ENCODE results near the gene CDH23.
"Not testable (repeated sequence)": the region's sequence is repeated elsewhere in the genome, so short reads cannot be mapped to it uniquely, and the experiment has no call there.

CDH23 gene

DNA sequence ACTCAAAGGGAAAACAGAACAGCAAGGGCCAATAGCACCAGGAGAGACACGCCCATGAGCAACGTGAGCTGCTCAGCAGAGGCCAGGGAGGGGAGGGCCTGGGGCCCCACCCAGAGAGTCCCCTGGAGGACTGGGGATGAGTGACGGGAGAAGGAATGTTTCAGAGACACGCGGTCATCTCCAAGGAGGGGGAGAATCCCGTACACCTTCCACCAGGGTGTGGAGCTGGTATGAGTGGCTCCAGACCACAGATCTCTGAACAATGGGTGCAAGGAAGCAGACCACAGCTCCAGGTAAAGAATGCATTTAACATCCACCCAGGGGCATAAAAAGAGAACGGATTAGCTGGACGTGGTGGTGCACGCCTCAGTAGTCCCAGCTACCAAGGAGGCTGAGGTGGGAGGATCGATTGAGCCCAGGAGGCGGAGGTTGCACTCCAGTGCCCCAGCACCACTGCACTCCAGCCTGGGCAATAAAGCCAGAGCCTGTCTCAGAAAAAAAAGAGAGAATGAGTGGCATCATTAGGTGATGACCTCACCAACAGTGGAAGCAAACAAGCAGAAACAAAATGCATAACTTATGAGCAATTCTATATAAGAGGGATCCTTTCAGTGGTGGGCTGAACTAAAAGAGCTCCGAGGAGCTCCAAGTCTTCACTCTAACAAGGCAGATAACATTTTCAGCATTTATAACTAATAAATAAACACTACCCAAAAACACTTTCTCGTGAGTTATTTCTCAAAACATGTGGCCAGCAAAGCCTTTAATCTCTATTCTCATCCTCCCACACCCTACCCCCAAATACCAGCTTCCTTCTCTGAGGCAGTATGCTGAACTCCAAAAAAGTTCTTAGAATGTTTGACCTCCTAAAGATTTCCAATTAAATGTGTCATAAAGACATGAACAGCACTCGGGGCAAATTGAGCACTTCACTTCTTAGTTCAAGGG is 441.8 kb downstream of the CDH23 start:
- DNase-seq (ENCODE audit: low read depth) = no peak

DNA sequence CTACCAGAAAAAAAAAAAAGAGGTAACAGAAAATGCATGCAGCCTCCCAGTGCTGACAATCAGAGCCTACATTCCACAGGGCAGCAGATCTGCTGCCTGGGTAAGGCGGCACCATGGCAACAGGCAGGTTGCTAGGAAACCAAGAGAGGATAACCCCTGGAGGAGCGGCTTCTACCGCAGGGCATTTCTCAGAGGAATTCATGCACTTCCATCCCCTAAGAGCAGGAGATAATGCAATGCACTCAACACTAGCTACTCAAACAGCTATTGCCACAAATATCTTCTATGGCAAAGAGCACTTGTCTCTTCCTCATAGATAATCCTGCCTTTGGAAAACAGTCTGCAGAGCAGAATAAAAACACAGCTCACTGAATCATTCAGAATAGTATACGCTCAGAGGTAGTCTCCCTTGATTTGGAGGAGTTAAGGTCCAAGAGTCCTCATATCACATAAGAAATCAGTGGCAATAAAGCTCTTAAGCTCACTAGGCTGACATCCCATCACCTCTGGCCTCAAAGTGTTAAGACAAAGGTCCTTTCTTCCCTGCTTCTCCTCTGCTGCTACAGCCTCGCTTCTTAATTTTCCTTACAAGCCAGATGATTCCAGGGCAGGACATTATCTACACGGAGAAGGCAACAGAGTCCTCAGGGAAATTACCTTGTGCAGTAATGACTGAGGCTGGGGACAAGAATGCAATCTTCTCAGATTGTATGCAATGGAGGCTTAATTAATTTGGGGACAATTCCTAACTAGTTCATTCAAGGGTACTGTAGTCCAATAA is 443.6 kb downstream of the CDH23 start:
- no peak for DNase-seq (ENCODE audit: low read depth)

DNA sequence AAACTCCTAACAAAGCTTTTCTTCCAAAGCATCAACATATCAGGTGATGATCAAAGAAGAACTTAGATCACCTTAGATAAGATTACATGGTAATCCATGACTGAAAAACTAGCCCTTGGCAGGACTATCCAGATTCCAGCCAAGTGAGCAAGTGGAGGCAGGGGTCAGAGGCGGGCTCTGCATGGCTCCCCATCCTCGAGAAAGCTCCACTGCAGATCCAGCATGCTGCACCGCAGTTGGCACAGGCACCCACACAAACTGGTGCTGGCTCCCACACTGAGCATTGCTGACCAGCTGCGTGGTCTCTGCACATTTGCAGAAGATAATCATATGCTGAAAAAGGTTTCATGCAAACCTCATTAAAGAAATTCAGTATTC is 444.2 kb downstream of the CDH23 start:
- DNase-seq (ENCODE audit: low read depth) = no peak

DNA sequence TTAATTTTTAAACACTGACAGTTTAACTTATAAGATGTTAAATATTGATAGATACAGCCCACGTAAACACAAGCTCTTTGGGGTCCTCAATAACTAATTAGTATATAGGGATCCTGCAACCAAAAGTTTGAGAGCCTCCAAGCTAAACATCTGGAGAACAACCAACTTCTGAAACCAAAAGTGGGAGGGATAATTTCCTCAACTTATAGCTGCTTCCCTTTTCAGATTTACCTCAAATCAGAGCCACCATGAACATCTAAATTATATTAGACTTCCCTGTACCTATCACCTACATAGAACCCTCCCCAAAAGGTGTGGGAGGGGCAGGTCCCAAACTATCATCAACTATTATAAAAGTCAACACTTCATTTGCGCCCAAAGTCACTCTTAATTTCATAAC is 445.7 kb downstream of the CDH23 start:
- DNase-seq (ENCODE audit: low read depth) = no peak

DNA sequence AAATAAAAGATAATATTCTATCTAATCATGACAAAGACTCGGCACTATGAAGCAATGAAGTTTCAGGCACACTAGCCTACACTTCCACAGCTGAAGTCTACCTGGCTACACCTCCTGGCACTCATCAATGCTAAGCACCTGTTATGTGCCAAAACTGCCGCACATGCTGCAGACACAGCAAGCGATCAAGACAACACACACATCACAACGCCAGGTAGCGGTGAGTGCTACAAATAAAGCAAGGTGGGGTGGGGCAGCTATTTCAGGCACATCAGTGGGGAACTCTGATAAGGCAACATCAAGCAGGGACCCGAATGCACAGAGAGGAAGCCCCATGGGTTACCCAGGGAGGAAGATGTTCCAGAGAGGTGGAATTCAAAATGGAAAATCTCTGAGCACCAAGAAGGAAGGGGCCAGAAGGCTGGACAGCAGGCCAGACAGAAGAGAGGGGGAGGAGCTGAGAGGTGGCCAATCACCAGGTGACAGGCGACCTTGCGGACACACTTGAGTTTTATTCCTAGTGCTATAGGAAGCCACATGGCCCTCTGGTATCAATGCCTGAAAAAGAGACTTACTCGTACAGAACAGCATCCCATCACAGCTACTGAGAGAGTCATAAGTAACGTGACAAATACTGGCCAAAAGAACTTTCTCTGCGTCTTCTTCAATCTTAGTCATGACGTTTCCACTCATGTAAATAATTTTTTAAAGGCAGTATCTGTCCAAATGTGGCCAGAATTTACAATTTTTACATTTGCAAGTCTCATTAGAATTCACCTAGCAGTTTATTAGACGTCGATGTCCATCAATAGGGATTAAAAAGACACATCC is 446.4 kb downstream of the CDH23 start:
- DNase-seq (ENCODE audit: low read depth) = no peak

DNA sequence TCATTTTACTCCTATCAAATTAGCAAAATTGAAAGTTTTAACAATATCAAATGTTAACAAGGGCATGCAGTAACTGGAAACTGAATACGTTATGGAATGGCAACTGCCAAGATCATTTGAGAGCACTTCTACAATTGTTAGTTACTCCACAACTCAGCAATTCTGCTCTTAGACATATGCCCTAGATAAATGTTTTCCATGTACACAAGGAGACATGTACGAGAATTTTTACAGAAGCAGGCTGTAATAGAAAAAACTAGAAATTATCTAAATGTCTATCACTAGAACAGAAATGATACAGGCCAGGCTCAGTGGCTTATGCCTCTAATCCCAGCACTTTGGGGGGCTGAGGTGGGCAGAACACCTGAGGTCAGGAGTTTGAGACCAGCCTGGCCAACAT is 447.4 kb downstream of the CDH23 start:
- no peak for DNase-seq (ENCODE audit: low read depth)

DNA sequence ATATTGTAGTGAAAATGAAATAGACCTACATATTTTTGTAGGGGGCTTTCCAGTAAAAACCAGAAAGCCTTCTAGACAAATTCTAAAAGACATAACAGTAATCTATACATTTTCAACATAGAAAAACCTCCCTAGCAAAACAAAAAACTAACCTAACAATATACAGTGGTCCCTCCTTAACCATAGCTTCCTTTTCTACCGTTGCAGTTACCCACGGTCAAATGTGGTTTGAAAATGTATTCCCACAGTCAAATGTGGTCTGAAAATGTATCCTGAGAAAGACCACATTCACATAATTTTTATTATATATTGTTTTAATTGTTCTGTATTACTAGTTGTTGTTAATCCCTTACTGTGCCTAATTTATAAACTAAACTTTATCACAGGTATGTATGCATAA is 448.0 kb downstream of the CDH23 start:
- DNase-seq (ENCODE audit: low read depth) = no peak

DNA sequence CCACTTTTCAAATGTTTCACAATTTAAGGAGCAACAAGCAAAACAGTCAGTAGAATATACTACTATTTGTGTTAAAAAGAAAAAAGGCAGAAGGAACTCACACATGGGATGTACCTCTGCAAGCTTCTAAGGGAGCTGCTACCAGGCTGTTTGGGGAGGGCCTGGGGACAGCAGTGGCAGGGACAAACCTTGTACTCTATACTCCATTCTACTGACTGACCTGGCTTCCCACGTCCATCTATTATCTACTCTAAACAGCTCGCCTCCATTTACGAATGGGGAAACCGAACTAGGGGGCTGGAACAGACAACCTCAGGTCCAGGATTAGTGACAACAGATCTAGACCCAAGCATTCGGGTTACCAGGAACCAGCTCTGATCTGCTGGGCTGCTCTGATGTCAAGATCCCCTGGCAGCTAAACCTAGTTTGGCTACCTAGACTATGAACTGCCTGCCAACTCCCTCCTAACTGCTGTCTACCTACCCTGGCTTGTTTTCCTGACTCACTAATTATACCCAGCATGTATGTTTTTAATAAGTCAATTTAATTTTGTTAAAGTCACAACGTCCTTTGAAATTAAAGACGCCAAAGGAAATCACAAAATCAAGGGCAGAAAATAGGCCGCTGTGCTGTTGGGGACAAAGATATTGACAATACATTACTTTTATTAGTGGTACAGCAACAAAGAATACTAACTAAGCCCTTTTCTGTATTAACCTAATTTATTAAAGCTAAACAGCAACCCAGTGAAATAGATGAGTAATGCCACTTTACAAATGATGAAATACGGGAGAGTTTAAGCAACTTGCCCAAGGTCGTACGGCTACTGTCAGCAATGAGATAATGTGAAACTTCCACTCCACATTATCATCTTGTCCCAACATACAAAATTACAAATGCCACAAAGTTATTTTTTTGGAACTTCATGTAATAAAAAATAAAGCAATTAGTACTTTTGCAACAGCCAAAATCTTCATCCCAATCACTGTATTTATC is 449.0 kb downstream of the CDH23 start:
- DNase-seq (ENCODE audit: low read depth) = no peak

DNA sequence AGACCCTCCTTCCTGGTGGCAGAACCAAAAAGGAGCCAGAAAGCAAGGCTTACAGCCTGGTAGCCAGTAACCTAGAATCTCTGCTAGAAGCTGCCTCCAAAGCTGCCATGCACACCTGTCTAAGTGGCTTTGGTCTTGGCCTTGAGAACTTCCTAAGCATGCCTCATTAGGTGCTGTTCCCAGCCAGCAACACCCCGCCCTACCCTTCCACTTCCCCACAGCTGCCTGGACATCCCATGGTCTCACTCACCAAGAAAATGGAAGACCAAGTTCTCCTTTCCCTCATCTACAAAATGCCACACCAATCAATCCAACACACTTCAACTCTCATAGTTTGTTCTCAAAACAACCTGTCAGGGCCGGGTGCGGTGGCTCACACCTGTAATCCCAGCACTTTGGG is 450.1 kb downstream of the CDH23 start:
- DNase-seq (ENCODE audit: low read depth) = no peak

DNA sequence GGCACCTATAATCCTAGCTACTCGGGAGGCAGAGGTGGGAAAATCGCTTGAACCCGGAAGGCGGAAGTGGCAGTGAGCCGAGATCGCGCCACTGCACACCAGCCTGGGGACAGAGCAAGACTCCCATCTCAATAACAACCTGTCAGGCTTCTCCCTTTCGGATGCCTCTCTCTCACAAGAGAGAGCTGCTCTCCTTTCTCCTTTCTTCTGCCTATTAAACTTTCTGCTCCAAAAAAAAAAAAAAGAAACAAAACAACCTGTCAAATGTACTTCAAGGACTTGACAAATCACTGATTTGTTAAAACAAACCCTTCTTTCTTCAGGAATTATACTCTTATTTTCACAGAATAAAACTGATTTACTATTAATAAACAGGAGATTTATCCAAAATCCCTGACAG is 450.7 kb downstream of the CDH23 start:
- DNase-seq (ENCODE audit: low read depth) = no peak

DNA sequence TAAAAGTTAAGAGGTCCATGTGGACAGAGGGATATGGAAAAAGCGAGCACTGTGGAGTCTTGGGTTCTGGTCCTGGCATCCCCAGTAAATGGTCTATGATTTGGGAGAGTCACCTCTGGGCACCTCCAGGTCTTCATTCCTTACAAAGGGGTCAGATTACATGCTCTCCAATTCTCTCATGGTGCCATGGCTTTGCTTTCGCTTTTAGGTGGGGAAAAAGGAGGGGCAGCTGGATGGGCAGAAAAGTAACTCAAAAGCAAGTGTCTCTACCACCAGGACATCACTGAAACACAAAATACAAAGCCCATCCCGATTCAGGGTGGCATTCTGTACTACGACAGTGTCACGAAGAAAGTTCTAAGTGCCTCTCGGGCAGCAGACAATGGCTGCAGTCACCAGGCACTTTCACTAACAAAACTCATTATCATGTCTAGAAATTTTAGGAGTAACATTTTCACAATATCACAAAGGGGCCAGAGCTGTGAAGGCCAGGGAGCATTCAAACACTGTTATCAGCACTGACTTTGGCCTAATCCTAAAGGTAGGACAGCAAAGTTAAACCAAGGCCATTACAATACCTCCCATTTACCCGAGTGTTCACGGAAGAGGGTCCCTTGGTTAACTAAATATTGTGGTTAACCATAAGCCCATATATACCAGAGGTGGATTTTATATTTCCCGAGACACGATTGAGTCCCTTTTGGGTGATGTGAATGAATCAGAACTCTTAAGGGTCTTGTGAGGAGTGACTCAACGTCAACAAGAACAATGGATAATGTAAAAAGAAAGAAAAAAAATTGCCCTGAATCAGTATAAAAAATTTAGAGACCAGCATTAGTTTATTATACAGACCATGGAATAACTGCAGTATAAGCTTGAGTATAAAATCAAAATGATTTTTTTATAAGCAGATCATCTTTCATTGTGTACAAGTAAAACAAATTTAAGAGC is 451.9 kb downstream of the CDH23 start:
- no peak for DNase-seq (ENCODE audit: low read depth)

DNA sequence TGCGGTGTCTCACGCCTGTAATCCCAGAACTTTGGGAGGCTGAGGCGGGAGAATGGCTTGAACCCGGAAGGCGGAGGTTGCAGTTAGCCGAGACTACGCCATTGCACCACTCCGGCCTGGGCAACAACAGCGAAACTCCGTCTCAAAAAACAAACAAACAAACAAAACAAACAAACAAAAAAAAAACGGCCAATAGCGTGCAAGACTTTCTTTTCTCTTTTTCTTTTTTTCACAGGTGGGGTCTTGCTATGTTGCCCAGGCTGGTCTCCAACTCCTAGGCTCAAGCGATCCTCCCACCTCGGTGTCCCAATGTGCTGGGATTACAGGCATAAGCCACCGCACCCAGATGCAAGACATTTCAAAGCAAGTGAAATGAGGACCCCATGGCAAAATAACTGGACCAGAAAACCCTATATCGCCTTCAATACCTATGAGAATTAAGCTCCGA is 452.8 kb downstream of the CDH23 start:
- DNase-seq (ENCODE audit: low read depth) = no peak

DNA sequence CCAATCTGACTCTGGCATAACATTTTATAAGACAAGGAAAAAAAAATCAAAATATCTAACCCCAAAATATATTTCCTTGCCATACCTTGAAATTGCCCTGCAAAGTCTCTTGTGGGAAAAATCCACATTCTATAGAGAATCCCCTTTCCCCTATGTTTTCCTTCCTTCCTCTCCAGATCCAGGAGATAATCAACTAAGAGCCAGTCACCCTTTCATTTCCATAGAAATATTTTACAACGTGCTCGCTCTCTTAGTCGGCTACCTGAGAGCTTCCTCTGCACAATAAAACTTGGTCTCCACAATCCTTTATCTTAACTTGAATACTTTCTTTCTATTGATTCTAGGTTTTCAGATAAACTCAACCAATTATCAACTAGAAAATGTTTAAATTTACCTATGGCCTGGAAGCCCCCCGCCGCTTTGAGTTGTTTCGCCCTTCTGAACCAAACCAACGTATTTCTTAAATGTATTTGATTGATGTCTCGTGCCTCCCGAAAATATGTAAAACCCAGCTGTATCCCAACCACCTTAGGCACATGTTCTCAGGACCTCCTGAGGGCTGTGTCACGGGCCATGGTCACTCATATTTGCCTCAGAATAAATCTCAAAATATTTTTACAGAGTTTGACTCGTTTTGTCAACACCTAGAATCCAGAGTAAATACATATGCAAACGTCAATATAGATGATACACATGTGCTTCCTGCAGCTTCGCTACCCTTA is 453.5 kb downstream of the CDH23 start:
- DNase-seq (ENCODE audit: low read depth) = no peak

DNA sequence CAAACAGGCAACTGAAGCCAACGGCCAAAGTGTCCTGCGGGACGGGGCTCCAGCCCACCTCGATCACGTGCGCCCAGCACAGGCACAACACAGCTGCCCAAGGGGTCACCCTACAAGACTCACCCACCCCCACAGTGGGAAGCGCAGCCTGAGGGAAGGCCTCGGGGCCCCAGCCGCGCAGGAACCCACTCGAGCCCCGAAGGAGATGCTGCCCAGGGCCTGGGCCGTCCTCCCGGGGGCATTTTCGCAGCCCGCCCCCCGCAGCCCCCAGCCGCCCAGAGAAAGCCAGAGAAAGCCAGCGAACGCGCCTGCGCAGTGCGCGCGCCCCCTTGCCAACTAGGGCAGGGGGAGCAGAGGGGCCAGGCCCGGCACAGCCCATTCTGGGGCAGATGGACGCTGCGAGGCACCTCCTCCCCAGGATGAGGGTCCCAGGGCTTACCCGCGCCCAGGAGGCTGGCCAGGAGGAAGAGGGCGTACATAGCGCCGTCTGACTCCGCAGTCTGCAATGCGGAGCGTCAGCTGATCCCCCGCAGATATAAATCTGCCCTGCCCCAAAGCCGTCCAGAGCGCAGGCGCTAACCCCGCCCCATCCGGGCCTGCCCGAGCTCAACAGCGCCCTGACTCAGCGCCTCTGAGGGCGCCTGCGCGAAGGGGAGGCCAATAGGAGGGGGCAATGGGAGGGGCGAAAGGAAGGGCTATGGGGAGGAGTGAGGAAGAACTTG is 454.2 kb downstream of the CDH23 start, which contains the start of gene PSAP:
Gene PSAP (minus strand): TSS at position 509 of the 722 bp plus-strand sequence. CDS start 30 bp downstream, at position 479.
- peak; percentile 98 for DNase-seq (ENCODE audit: low read depth)

DNA sequence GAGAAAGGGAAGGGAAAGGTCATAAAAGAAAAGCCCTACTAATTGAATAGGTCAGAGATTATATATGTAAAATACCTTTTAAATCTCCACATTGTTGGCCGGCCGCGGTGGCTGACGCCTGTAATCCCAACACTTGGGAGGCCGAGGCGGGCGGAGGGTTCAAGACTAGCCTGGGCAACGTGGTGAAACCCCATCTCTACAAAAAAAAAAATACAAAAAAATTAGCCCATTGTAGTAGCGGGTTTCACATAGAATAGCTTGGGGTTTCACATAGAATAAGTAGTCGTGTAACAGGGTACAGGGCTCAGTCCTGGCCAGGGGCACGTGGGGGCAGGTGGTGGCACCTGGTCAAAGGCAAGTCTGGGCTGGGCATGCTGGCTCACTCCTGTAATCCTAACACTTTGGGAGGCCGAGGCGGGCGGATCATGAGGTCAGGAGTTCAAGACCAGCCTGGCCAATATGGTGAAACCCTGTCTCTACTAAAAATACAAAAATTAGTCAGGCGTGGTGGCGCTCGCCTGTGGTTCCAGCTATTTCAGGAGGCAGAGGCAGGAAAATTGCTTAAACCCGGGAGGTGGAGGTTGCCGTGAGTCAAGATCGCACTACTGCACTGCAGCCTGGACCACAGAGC is 454.9 kb downstream of the CDH23 start:
- DNase-seq (ENCODE audit: low read depth) = not testable (repeated sequence)

DNA sequence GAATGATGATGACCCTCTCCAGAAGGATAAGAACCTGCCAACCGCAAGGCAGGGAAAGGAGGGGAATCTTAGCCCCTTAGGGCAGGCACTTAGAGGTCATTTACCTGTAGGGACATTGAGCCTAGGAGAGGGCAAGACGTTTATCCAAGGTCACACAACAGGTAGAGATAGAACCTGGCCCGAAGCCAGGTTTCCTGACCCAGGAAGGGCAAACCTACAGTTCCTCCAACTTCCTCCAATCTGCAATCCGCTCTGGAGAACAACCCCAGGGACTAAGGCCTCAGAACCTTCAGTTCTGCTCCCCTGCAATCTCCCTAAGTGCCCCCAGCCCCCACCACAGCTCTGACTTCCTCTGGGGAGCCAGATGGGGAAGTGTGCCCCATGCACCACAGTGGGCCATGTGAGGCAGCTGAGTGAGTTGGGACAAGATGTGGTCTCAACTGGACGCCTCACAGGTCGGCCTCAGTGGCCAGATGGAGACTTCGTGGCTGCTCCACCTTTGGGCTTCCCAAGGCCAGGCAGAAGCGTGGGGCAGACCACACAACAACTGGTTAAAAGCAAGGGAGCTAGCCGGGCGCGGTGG is 455.7 kb downstream of the CDH23 start:
- DNase-seq (ENCODE audit: low read depth) = no peak

DNA sequence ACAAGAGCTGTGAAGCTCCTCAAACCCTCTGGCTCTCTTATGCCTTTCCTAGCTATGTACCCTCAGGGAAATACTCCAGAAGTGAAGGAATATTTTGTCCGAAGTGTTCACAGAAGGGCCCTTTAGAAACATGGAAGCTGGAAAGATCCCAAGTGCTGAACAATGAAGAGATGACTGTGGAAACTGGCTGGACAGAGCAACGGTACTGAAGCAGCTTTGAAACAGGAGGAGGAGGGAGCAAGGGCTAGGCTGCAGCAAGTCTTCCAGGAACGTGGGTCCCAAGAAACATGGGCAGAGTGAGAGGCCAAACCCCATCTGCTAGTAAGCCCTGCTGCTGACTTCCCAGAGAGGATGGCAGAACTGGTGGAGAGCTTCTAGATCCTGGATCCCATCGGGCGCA is 457.3 kb downstream of the CDH23 start:
- DNase-seq (ENCODE audit: low read depth) = no peak

Data from activated T-helper 9 cell treated with anti-CD3 and anti-CD28 coated beads, Interleukin-2, amount 50 U/mL, for 16 hours (primary cell).